ENCODE results near the gene FMNL2. TPM values are rescaled to one million over a fixed set of nuclear protein-coding genes. Genes with fewer than 3 reads are reported as not detected.

The FMNL2 gene
- total and polyA plus RNA-seq, 4 donors = 1.5 to 9.3 (median 5.1) TPM

- Histone ChIP-seq H3K4me3 (ENCODE audit: low read depth in 1 of 3, low read length in 3 of 3) (no peak overlapping the region), H3K36me3 (ENCODE audit: control insufficient read depth in 4 of 4, insufficient read depth in 3 of 4, low read depth in 1 of 4, low read length in 3 of 4) (no peaks in the 10 kb centered on the region), H3K4me1 (ENCODE audit: control insufficient read depth in 4 of 4, insufficient read depth in 4 of 4, low read length in 3 of 4) (peaks cover 0 to 6% (median 0%) of the 10 kb centered on the region in 4 donors), H3K9me3 (ENCODE audit: control insufficient read depth in 4 of 4, low read length in 3 of 4) (no peaks in the 10 kb centered on the region), H3K9ac (ENCODE audit: low read depth in 1 of 2, low read length in 2 of 2) (no peak overlapping the region), H3K27ac (ENCODE audit: low read depth in 1 of 2, low read length in 2 of 2) (no peak overlapping the region), H3K27me3 (ENCODE audit: control insufficient read depth in 4 of 4, insufficient read depth in 4 of 4, low read length in 3 of 4) (no peaks in the 10 kb centered on the region)
- TF ChIP-seq FOXA2 (IDR thresholded peaks at IDR 0.05) (no peak), TAF1 (conservative IDR thresholded peaks at IDR 0.05) (no peak), ATF3 (IDR thresholded peaks at IDR 0.05) (no peak), NR2F2 (IDR thresholded peaks at IDR 0.05) (no peak), CTCF (IDR thresholded peaks at IDR 0.05; ENCODE audit: low read depth, low read length, missing input control) (no peak), FOXA1 (IDR thresholded peaks at IDR 0.05) (no peak), RXRA (IDR thresholded peaks at IDR 0.05) (no peak), GABPA (IDR thresholded peaks at IDR 0.05 in 1 of 2, conservative IDR thresholded peaks at IDR 0.05 in 1 of 2) (no peak), JUND (IDR thresholded peaks at IDR 0.05) (no peak), RAD21 (IDR thresholded peaks at IDR 0.05) (no peak), YY1 (IDR thresholded peaks at IDR 0.05) (no peak), ZBTB33 (IDR thresholded peaks at IDR 0.05) (no peak), EGR1 (IDR thresholded peaks at IDR 0.05; ENCODE audit: low read depth in 2 of 2) (no peak), MAX (IDR thresholded peaks at IDR 0.05) (no peak), HNF4G (IDR thresholded peaks at IDR 0.05) (no peak), REST (IDR thresholded peaks at IDR 0.05) (no peak), SP1 (IDR thresholded peaks at IDR 0.05) (no peak), HNF4A (conservative IDR thresholded peaks at IDR 0.05) (no peak)
- 69% methylated on average over 12 of the region's 12 CpGs for WGBS
- no peak for DNase-seq (ENCODE audit: low spot score)
Observed at GRCh38 chr2:152402780-152403759, 68.1 kb downstream of the FMNL2 start.
